HEK293T (cell line): ENCODE results near the gene MAP4K4.
"Not testable (repeated sequence)": the region's sequence is repeated elsewhere in the genome, so short reads cannot be mapped to it uniquely, and the experiment has no call there.

Source experiments
- CTCF ChIA-PET: fragments of 350-600 bp; formaldehyde crosslinking; extraction: SDS; loops from one replicate; lab custom pipeline; 2021; ENCODE audit warnings: antibody characterized with exemption, inconsistent platforms; lab: Yijun Ruan, JAX
- POLR2A ChIA-PET: fragments of 350-600 bp; formaldehyde crosslinking; extraction: SDS; loops from one replicate; lab custom pipeline; 2020; ENCODE audit warnings: antibody characterized with exemption, inconsistent platforms; lab: Yijun Ruan, JAX
- DNase-seq: peaks from one replicate; pipeline ENCODE4 v3.0.0; 2012; ENCODE audit warnings: mixed read lengths; ENCODE audit errors: extremely low spot score
- ARNT ChIP-seq: fragments of 450-650 bp; IDR thresholded peaks from 2 replicates; pipeline ENCODE4 v1.6.1; 2017; ENCODE audit warnings: mild to moderate bottlenecking
- BHLHE40 ChIP-seq: fragments of 450-650 bp; IDR thresholded peaks from 2 replicates; pipeline ENCODE4 v1.6.1; 2016; ENCODE audit warnings: mild to moderate bottlenecking, moderate library complexity, borderline replicate concordance
- CTBP1 ChIP-seq: fragments of 450-650 bp; IDR thresholded peaks from 2 replicates; pipeline ENCODE4 v1.6.1; 2016; ENCODE audit warnings: borderline replicate concordance
- ELF4 ChIP-seq: fragments of 450-650 bp; IDR thresholded peaks from 2 replicates; pipeline ENCODE4 v1.6.1; 2017; ENCODE audit warnings: antibody characterized with exemption
- FOXA1 ChIP-seq: fragments of 450-650 bp; IDR thresholded peaks from 2 replicates; pipeline ENCODE4 v1.6.1; 2016; ENCODE audit warnings: mild to moderate bottlenecking
- FOXK2 ChIP-seq: fragments of 450-650 bp; IDR thresholded peaks from 2 replicates; pipeline ENCODE4 v1.6.1; 2016; ENCODE audit warnings: mild to moderate bottlenecking
- FOXM1 ChIP-seq: fragments of 450-650 bp; IDR thresholded peaks from 2 replicates; pipeline ENCODE4 v1.6.1; 2017; ENCODE audit warnings: mild to moderate bottlenecking, borderline replicate concordance
- HDGF ChIP-seq: fragments of 450-650 bp; IDR thresholded peaks from 2 replicates; pipeline ENCODE4 v1.6.1; 2017; ENCODE audit warnings: antibody characterized with exemption, borderline replicate concordance
- L3MBTL2 ChIP-seq: fragments of 450-650 bp; conservative IDR thresholded peaks from 2 replicates; pipeline ENCODE4 v1.6.1; 2016; ENCODE audit warnings: mild to moderate bottlenecking
- LEF1 ChIP-seq: fragments of 450-650 bp; IDR thresholded peaks from 2 replicates; pipeline ENCODE4 v1.6.1; 2017; ENCODE audit warnings: mild to moderate bottlenecking, borderline replicate concordance
- NFRKB ChIP-seq: fragments of 450-650 bp; IDR thresholded peaks from 2 replicates; pipeline ENCODE4 v1.6.1; 2016; ENCODE audit warnings: mild to moderate bottlenecking, moderate library complexity
- SP1 ChIP-seq: fragments of 450-650 bp; IDR thresholded peaks from 2 replicates; pipeline ENCODE4 v1.6.1; 2017
- SUZ12 ChIP-seq: fragments of 450-650 bp; IDR thresholded peaks from 2 replicates; pipeline ENCODE4 v1.6.1; 2016; ENCODE audit warnings: mild to moderate bottlenecking
- TARDBP ChIP-seq: fragments of 450-650 bp; IDR thresholded peaks from 2 replicates; pipeline ENCODE4 v1.6.1; 2016
- ZNF384 ChIP-seq: fragments of 450-650 bp; IDR thresholded peaks from 2 replicates; pipeline ENCODE4 v1.6.1; 2016
- TF ChIP-seq, protein P1 (sequence below): fragments of 450-650 bp; IDR thresholded peaks from 2 replicates; pipeline ENCODE4 v1.6.1; 2016

Gene MAP4K4

DNA sequence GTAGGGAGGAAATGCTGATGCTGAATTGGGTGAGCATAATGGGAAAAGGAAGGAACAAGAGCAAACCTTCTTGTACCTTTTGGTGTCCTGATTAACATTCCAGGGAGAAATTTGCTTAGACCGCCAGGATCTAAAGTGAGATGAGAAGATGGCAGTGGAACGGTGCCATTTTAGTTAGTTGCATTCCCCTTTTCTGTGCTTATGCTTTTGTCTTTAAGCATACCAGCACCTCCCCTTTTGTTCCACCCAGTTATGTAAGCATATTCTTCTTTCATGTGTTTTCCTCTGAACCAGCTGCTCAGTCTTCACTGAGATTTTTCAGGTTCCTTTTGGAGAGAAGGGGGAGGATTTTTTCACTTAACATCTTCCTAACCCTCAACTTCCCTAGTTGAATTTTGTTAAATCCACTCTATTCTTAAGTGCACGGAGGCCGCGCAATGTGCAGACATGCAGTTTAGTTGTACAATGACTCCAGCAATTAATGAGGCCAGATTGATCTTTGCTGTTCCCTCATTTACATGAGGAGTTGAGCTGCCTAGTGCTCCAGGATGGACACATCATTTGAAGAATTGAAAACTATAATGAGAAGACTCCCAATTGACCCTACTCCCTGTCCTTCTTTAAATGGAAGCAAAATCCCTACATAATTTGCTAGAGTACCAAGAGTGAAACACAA lies 73.9 kb downstream of the MAP4K4 start:
- ChIA-PET POLR2A (interaction anchor here (1.5 kb wide), 1 partner anchor 74 kb away, joined by 4 read pairs; the partner anchor contains the start of gene MAP4K4), CTCF (interaction anchor here (1.1 to 2.6 kb wide), 5 partner anchors 9 to 58 kb away, joined by 3 to 5 read pairs (median 4); no protein-coding TSS in a partner anchor)
- TF ChIP-seq, protein P1, sequence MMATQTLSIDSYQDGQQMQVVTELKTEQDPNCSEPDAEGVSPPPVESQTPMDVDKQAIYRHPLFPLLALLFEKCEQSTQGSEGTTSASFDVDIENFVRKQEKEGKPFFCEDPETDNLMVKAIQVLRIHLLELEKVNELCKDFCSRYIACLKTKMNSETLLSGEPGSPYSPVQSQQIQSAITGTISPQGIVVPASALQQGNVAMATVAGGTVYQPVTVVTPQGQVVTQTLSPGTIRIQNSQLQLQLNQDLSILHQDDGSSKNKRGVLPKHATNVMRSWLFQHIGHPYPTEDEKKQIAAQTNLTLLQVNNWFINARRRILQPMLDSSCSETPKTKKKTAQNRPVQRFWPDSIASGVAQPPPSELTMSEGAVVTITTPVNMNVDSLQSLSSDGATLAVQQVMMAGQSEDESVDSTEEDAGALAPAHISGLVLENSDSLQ, result no peak
- TF ChIP-seq ZNF384, result no peak
- TF ChIP-seq SP1, result no peak
- no peak for TF ChIP-seq TARDBP
- TF ChIP-seq ELF4, result no peak
- no peak for TF ChIP-seq NFRKB
- TF ChIP-seq FOXK2, result no peak
- no peak for TF ChIP-seq CTBP1
- no peak for TF ChIP-seq HDGF
- TF ChIP-seq FOXA1, result no peak
- no peak for TF ChIP-seq BHLHE40
- no peak for TF ChIP-seq LEF1
- no peak for TF ChIP-seq FOXM1
- DNase-seq, result no peak

DNA sequence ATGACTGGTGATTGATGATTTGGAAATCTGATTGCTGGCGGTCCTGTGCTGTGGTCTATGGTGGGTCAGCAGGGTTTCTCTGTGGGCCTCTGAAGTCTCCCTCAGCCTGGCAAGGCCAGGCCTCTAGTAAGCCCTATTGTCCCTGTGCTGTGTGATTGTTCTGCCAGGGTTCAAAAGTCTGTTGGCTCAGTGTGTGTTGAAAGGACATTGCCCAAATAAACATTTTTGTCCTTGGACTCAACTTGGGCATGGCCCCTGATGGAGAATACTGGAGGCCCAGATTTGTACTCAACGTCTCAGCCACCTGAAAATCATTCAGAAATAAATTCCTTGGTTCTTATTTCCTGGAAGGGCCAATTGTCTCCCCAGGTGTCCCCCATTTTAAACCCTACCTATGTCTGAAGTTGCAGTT lies 74.4 kb downstream of the MAP4K4 start:
- ChIA-PET POLR2A (interaction anchor here (1.5 kb wide), 1 partner anchor 75 kb away, joined by 4 read pairs; the partner anchor contains the start of gene MAP4K4), CTCF (interaction anchor here (1.1 to 2.6 kb wide), 2 partner anchors 10 to 57 kb away, joined by 4 to 5 read pairs; no protein-coding TSS in a partner anchor)
- no peak for TF ChIP-seq CTBP1
- no peak for TF ChIP-seq FOXA1
- TF ChIP-seq ZNF384, result no peak
- no peak for TF ChIP-seq ELF4
- TF ChIP-seq, protein P1, result no peak
- no peak for TF ChIP-seq FOXM1
- no peak for TF ChIP-seq LEF1
- TF ChIP-seq SP1, result no peak
- TF ChIP-seq FOXK2, result no peak
- TF ChIP-seq BHLHE40, result no peak
- TF ChIP-seq TARDBP, result no peak
- TF ChIP-seq NFRKB, result no peak
- TF ChIP-seq HDGF, result no peak
- no peak for TF ChIP-seq SUZ12
- no peak for TF ChIP-seq L3MBTL2
- DNase-seq, result no peak

DNA sequence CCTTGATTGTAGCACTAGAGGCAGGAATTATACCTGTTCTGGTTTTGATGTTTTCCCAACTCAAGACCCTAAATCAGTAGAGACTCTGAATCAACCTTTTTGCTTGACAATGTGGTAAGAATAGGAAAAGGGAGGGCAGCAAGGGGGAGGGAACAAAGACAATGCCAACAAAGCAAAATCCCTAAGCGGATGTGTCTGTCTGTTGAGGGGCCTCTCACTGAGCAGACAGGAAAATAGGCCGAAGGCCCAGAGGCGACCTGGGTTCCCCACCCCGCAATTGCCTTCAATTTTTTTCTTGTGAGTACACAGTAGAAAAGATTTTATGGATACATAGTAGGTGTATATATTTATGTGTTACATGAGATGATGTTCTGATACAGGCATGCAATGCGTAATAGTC lies 75.6 kb downstream of the MAP4K4 start:
- ChIA-PET POLR2A (no interaction called here), CTCF (no interaction called here)
- TF ChIP-seq FOXM1 (no peak), FOXK2 (no peak), FOXA1 (no peak), ZNF384 (no peak), CTBP1 (no peak), ELF4 (no peak), LEF1 (no peak), BHLHE40 (no peak), SUZ12 (no peak), HDGF (no peak), SP1 (no peak), L3MBTL2 (no peak), TARDBP (no peak)
- TF ChIP-seq, protein P1, result no peak
- no peak for DNase-seq

DNA sequence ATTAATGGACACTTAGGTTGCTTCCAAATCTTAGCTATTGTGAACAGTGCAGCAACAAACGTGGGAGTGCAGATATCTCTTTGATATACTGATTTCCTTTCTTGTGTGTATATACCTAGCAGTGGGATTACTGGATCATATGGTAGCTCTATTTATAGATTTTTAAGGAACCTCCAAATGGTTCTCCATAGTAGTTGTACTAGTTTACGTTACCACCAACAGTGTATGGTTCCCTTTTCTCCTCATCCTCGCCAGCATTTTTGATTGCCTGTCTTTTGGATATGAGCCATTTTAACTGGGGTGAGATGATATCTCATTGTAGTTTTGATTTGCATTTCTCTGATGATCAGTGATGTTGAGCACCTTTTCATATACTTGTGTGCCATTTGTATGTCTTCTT lies 76.5 kb downstream of the MAP4K4 start:
- POLR2A ChIA-PET, CTCF ChIA-PET, DNase-seq: not testable (repeated sequence)

DNA sequence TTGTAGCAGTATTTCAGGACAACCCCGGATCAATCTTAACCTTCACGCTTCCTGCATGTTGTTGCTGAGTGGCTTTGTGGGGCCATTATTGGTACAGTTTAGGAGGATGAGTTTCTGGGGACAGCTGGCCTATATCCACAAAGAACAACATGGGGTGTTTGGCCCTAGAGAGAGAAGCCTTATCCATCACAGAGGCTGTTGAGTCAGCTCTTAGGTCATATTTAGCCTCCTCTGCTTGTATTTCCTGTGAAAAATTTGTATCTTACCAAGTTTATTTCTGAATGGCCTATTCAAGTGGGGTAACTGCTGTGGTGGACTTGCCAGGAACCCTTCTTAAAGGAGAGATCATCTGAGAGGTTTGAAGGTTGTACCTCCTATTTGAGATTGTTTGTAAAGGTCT lies 77.6 kb downstream of the MAP4K4 start:
- no peak for TF ChIP-seq ARNT
- no peak for TF ChIP-seq LEF1
- TF ChIP-seq FOXA1, result no peak
- TF ChIP-seq CTBP1, result no peak
- TF ChIP-seq NFRKB, result no peak
- no peak for TF ChIP-seq FOXM1
- ChIA-PET POLR2A (no interaction called here), CTCF (interaction anchor here (1.1 to 1.6 kb wide), 2 partner anchors 8 to 11 kb away, joined by 4 to 6 read pairs; no protein-coding TSS in a partner anchor)
- no peak for DNase-seq

DNA sequence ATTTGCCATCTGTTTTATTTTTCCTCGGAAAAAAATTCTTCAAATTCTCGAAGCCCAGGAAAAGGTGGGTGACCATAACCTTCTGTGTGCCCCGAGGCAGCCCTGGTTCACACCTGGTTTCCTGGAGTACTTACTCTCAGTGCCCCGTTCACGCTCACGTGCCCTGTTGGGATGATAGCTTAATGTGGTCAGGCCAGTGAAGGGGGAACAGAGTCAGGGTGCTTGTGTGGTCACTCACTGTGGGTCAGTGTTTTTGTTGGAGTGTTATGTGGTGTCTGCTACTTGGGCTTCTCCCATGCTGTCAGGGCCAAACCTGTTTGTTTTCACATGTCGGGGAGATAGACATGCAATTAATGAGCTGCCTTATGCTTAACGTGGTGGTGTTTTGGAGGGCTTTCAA lies 78.1 kb downstream of the MAP4K4 start:
- TF ChIP-seq SP1, result no peak
- TF ChIP-seq FOXA1, result no peak
- TF ChIP-seq FOXM1, result no peak
- no peak for TF ChIP-seq ARNT
- no peak for TF ChIP-seq BHLHE40
- no peak for TF ChIP-seq CTBP1
- TF ChIP-seq FOXK2, result no peak
- no peak for TF ChIP-seq ZNF384
- no peak for TF ChIP-seq SUZ12
- TF ChIP-seq, protein P1, result no peak
- TF ChIP-seq NFRKB, result no peak
- TF ChIP-seq ELF4, result no peak
- no peak for TF ChIP-seq L3MBTL2
- TF ChIP-seq LEF1, result no peak
- TF ChIP-seq HDGF, result no peak
- POLR2A ChIA-PET, result interaction anchor here (0.9 kb wide), 1 partner anchor 41 kb away, joined by 3 read pairs; no protein-coding TSS in a partner anchor
- CTCF ChIA-PET, result interaction anchor here (1.0 to 1.6 kb wide), 6 partner anchors 8 to 389 kb away, joined by 3 to 6 read pairs (median 4); no protein-coding TSS in a partner anchor
- no peak for DNase-seq
